HepG2 (cell line): Measurements from ENCODE around the gene MRAP. TPM values are rescaled to one million over a fixed set of nuclear protein-coding genes. Genes with fewer than 3 reads are reported as not detected.

Source experiments
- ATAC-seq: fragments of 200-7000 bp; cut with Tn5 transposase; 3 replicates; pipeline ENCODE4 v1.9.1; 2020; ENCODE audit warnings: mild to moderate bottlenecking, moderate library complexity
- BruUV-seq: library from RNA; stranded (reverse); fragments of 400-500 nt; replicated peaks from 2 replicates; lab custom pipeline; 2021; lab: Mats Ljungman, UMichigan
- CTCF ChIA-PET: fragments of 300-600 bp; formaldehyde crosslinking; extraction: SDS; loops from one replicate; lab custom pipeline; 2021; ENCODE audit warnings: low total read pairs, inconsistent platforms, low intra/inter-chr PET ratio; lab: Yijun Ruan, JAX
- POLR2A ChIA-PET: fragments of 350-600 bp; sonication (Branson Sonifier 250); formaldehyde crosslinking; loops from one replicate; lab custom pipeline; 2020; ENCODE audit warnings: antibody characterized with exemption, inconsistent platforms; lab: Yijun Ruan, JAX
- DNase-seq: peaks from one replicate; pipeline ENCODE4 v3.0.0-alpha.2; 2015; ENCODE audit warnings: low spot score
- FAIRE-seq: peaks from 3 replicates; lab custom pipeline; 2011; peaks lifted over from hg19 to GRCh38; lab: Jason Lieb, UNC
- H2AFZ ChIP-seq: one replicate; pipeline ENCODE4 v1.6.1; 2011; ENCODE audit warnings: low read length, inconsistent platforms
- H3K27ac ChIP-seq: fragments of 300-600 bp; 3 replicates; pipeline ENCODE4 v1.8.0; 2011; ENCODE audit warnings: mixed run types, mild to moderate bottlenecking, mixed read lengths, low read length, inconsistent platforms; ENCODE audit not compliant: insufficient read depth; ENCODE audit errors: extremely low read length
- H3K27me3 ChIP-seq, 2 experiments: fragments of 200-600 bp in 1 of 2; 2 replicates in 1 of 2; 3 replicates in 1 of 2; pipeline versions ENCODE4 v1.6.0 to v1.8.0; 2011; ENCODE audit warnings: low read length in 2 of 2, mild to moderate bottlenecking in 2 of 2, moderate library complexity in 2 of 2, inconsistent platforms in 1 of 2; ENCODE audit not compliant: insufficient read depth in 2 of 2, control insufficient read depth in 1 of 2
- H3K36me3 ChIP-seq, 2 experiments: fragments of 200-600 bp in 1 of 2; replicated peaks in 1 of 2; 2 replicates in 1 of 2; 3 replicates in 1 of 2; pipeline versions ENCODE4 v1.5.1 to v1.8.0; 2011; ENCODE audit warnings: low read length in 2 of 2, inconsistent platforms in 1 of 2; ENCODE audit not compliant: insufficient read depth in 2 of 2, control insufficient read depth in 1 of 2
- H3K4me1 ChIP-seq: 2 replicates; pipeline ENCODE4 v1.5.1; 2012; ENCODE audit warnings: low read length, inconsistent platforms; ENCODE audit not compliant: insufficient read depth
- H3K4me2 ChIP-seq: 2 replicates; pipeline ENCODE4 v1.6.0; 2011; ENCODE audit warnings: low read depth, low read length, inconsistent platforms
- H3K4me3 ChIP-seq, 3 experiments: fragments of 200-600 bp in 1 of 3; sonication (generic), shearing (Covaris generic) in 1 of 3; replicated peaks in 1 of 3; 2 replicates each; pipeline ENCODE4 v1.5.1; 2011 to 2016; ENCODE audit warnings: low read length in 3 of 3, inconsistent platforms in 2 of 3, low read depth in 2 of 3, mild to moderate bottlenecking in 2 of 3, control low read depth in 1 of 3, mixed read lengths in 1 of 3; ENCODE audit not compliant: insufficient read depth in 1 of 3
- H3K79me2 ChIP-seq: one replicate; pipeline ENCODE4 v1.6.1; 2011; ENCODE audit warnings: low read length, inconsistent platforms; ENCODE audit not compliant: insufficient read depth
- H3K9ac ChIP-seq: 2 replicates; pipeline ENCODE4 v1.6.0; 2011; ENCODE audit warnings: mild to moderate bottlenecking, low read depth, low read length, inconsistent platforms; ENCODE audit not compliant: insufficient read depth
- H3K9me3 ChIP-seq: 2 replicates; pipeline ENCODE4 v1.5.1; 2012; ENCODE audit warnings: mild to moderate bottlenecking, low read length
- H4K20me1 ChIP-seq: 2 replicates; pipeline ENCODE4 v1.6.0; 2011; ENCODE audit warnings: inconsistent platforms, mild to moderate bottlenecking, low read length, moderate library complexity; ENCODE audit not compliant: insufficient read depth
- DBP ChIP-seq: sonication (generic); formaldehyde crosslinking; IDR thresholded peaks from 2 replicates; pipeline ENCODE4 v1.4.0; 2020; ENCODE audit warnings: missing genetic modification reagents; ENCODE audit errors: not compliant biosample characterization
- DR1 ChIP-seq: sonication (generic); formaldehyde crosslinking; IDR thresholded peaks from 2 replicates; pipeline ENCODE4 v1.8.0; 2021; ENCODE audit warnings: mild to moderate bottlenecking, missing genetic modification reagents, inconsistent platforms
- FOXJ3 ChIP-seq: sonication (generic); formaldehyde crosslinking; IDR thresholded peaks from 2 replicates; pipeline ENCODE4 v1.4.0; 2020; ENCODE audit warnings: missing genetic modification reagents, mild to moderate bottlenecking, borderline replicate concordance
- HOMEZ ChIP-seq: IDR thresholded peaks from 2 replicates; pipeline ENCODE4 v1.6.1; 2016; ENCODE audit warnings: low read depth
- JUNB ChIP-seq: sonication (generic); formaldehyde crosslinking; IDR thresholded peaks from 2 replicates; pipeline ENCODE4 v1.8.0; 2022; ENCODE audit warnings: missing genetic modification reagents, mild to moderate bottlenecking, borderline replicate concordance
- KLF16 ChIP-seq, 2 experiments: sonication (generic) in 1 of 2; formaldehyde crosslinking in 1 of 2; IDR thresholded peaks; 2 replicates each; pipeline versions ENCODE4 v1.6.1 to v1.8.0; 2016 to 2023; ENCODE audit warnings: missing genetic modification reagents in 2 of 2, missing compliant biosample characterization in 1 of 2
- POLR2A ChIP-seq, 2 experiments: IDR thresholded peaks; 2 replicates each; pipeline ENCODE4 v1.6.1; 2011; ENCODE audit warnings: low read depth in 2 of 2, low read length in 2 of 2, mild to moderate bottlenecking in 1 of 2, moderate library complexity in 1 of 2; ENCODE audit not compliant: insufficient read depth in 1 of 2
- PRDM4 ChIP-seq: sonication (generic); formaldehyde crosslinking; IDR thresholded peaks from 2 replicates; pipeline ENCODE4 v1.9.0; 2021; ENCODE audit warnings: missing genetic modification reagents, borderline replicate concordance
- RAD21 ChIP-seq: fragments of 450-650 bp; formaldehyde crosslinking; IDR thresholded peaks from 2 replicates; pipeline ENCODE4 v1.5.0; 2020; ENCODE audit warnings: mild to moderate bottlenecking
- ZFP36L2 ChIP-seq: sonication (generic); formaldehyde crosslinking; IDR thresholded peaks from 2 replicates; pipeline ENCODE4 v1.4.0; 2020; ENCODE audit warnings: missing genetic modification reagents
- ZHX2 ChIP-seq, 2 experiments: sonication (generic) in 1 of 2; formaldehyde crosslinking in 1 of 2; IDR thresholded peaks; 2 replicates each; pipeline versions ENCODE4 v1.6.1 to v1.9.0; 2014 to 2022; ENCODE audit warnings: antibody characterized with exemption in 1 of 2, borderline replicate concordance in 1 of 2, inconsistent platforms in 1 of 2, low read depth in 1 of 2, missing genetic modification reagents in 1 of 2
- ZNF17 ChIP-seq: sonication (generic); formaldehyde crosslinking; IDR thresholded peaks from 2 replicates; pipeline ENCODE4 v1.5.0; 2020; ENCODE audit warnings: mild to moderate bottlenecking, missing genetic modification reagents
- WGBS: methylation state at CpG from one replicate; pipeline ENCODE4 v1.1.6; 2017; ENCODE audit warnings: low lambda C conversion rate; 5-methylcytosine and 5-hydroxymethylcytosine counted together
- in situ Hi-C: cut with HindIII; loops from 2 replicates; pipeline ENCODE4 v1.10.0; 2017; ENCODE audit warnings: low pct_unique_long_range_greater_than_20kb; ENCODE audit not compliant: extremely low pct_ligation_motif_present
- intact Hi-C: fragments of 100-400 bp; cut with micrococcal nuclease; formaldehyde crosslinking; loops from one replicate; pipeline ENCODE4 v1.10.0; 2022; ENCODE audit not compliant: unreplicated experiment
- polyA plus RNA-seq, 8 experiments: library from polyadenylated mRNA; depleted of rRNA in 3 of 8; stranded (reverse) in 7 of 8; unstranded in 1 of 8; fragments of >200 nt; fragmentation: Illumina TruSeq in 4 of 8; extraction: Trizol in 4 of 8; gene quantifications; 2 replicates each; pipeline versions ENCODE4 v1.2.1 to v1.2.3, GENCODE V29; 2011 to 2016; ENCODE audit warnings: low read depth in 4 of 8, missing spikeins in 1 of 8, mixed read lengths in 1 of 8; ENCODE audit not compliant: insufficient read depth in 1 of 8
- total RNA-seq, 5 experiments: library from RNA; depleted of rRNA; stranded (reverse); fragments of >200 nt; fragmentation: Illumina TruSeq; extraction: Trizol; gene quantifications; 2 replicates each; pipeline ENCODE4 v1.2.3, GENCODE V29; 2016; ENCODE audit warnings: low read depth in 1 of 5

The MRAP gene
- total and polyA plus RNA-seq, 2 of the 13 experiments (the other 11 are each of a cell fraction or from before 2014, with no cell fraction given), result 0.46 to 1.2 TPM

GRCh38 chr21:32256873-32257620, 41.6 kb upstream of the MRAP start:
- Histone ChIP-seq H3K9me3 (no peaks in the 10 kb centered on the region), H3K4me2 (no peak overlapping the region), H3K27ac (no peak overlapping the region), H3K4me1 (no peaks in the 10 kb centered on the region), H3K79me2 (no peaks in the 10 kb centered on the region), H3K4me3 (no peak overlapping the region), H3K27me3 (peaks cover 0 to 24% of the 10 kb centered on the region in 2 experiments; a peak in 4 of 5 replicates), H3K9ac (no peak overlapping the region), H3K36me3 (no peaks in the 10 kb centered on the region), H2AFZ (no peak overlapping the region), H4K20me1 (no peaks in the 10 kb centered on the region)
- in situ Hi-C loops, result loop anchor here (10.0 to 25.0 kb wide), 2 partner anchors 270 to 482 kb away; no protein-coding TSS in a partner anchor
- WGBS, result 16% methylated on average over 9 of the region's 9 CpGs
- ATAC-seq (no peak), FAIRE-seq (no peak), DNase-seq (no peak)
- ChIA-PET POLR2A (interaction anchor here (1.2 kb wide), 1 partner anchor 391 kb away, joined by 3 read pairs; no protein-coding TSS in a partner anchor), CTCF (interaction anchor here (1.5 to 2.3 kb wide), 2 partner anchors 391 to 471 kb away, joined by 19 to 35 read pairs; no protein-coding TSS in a partner anchor)
- BruUV-seq, result no TSS peak
- intact Hi-C loops, result no loop called here
- TF ChIP-seq ZHX2 (IDR thresholded peaks at IDR 0.05; ENCODE audit: low read depth) (no peak), ZHX2 (CRISPR knock-in tag; IDR thresholded peaks at IDR 0.05; ENCODE audit: borderline replicate concordance) (no peak), PRDM4 (CRISPR knock-in tag) (no peak), ZNF17 (no peak), ZFP36L2 (CRISPR knock-in tag) (no peak), FOXJ3 (CRISPR knock-in tag) (no peak), HOMEZ (CRISPR knock-in tag) (no peak), POLR2A (IDR thresholded peaks at IDR 0.05; ENCODE audit: insufficient read depth in 1 of 2, low read depth in 2 of 2, low read length in 2 of 2) (no peak), KLF16 (CRISPR knock-in tag; IDR thresholded peaks at IDR 0.05) (no peak), RAD21 (CRISPR knock-in tag) (no peak), DR1 (CRISPR knock-in tag) (no peak), JUNB (no peak), DBP (no peak)
